ENCODE data around the gene MYLK4.
"Not testable (repeated sequence)": the region's sequence is repeated elsewhere in the genome, so short reads cannot be mapped to it uniquely, and the experiment has no call there.

Gene MYLK4

GRCh38 chr6:2780102-2780737, 29.5 kb upstream of the MYLK4 start:
- in situ Hi-C loops (cut with MboI; ENCODE audit: low sequenced_read_pairs), result no loop called here

- in situ Hi-C loops (cut with MboI; ENCODE audit: low sequenced_read_pairs), result no loop called here
Observed at GRCh38 chr6:2777249-2777648, 26.5 kb upstream of the MYLK4 start.

- in situ Hi-C loops (cut with MboI; ENCODE audit: low sequenced_read_pairs), result no loop called here
Observed at GRCh38 chr6:2775003-2775402, 24.3 kb upstream of the MYLK4 start.

- in situ Hi-C loops (cut with MboI; ENCODE audit: low sequenced_read_pairs), result no loop called here
Observed at GRCh38 chr6:2773449-2773848, 22.7 kb upstream of the MYLK4 start.

- in situ Hi-C loops (cut with MboI; ENCODE audit: low sequenced_read_pairs), result no loop called here
Observed at GRCh38 chr6:2772840-2773239, 22.1 kb upstream of the MYLK4 start.

GRCh38 chr6:2771079-2771478, 20.4 kb upstream of the MYLK4 start:
- in situ Hi-C loops (cut with MboI; ENCODE audit: low sequenced_read_pairs), result no loop called here

- in situ Hi-C loops (cut with MboI; ENCODE audit: low sequenced_read_pairs), result no loop called here
Observed at GRCh38 chr6:2770171-2770570, 19.4 kb upstream of the MYLK4 start.

- in situ Hi-C loops (cut with MboI; ENCODE audit: low sequenced_read_pairs), result no loop called here
Observed at GRCh38 chr6:2768696-2769095, 18.0 kb upstream of the MYLK4 start.

GRCh38 chr6:2767657-2768524, 17.2 kb upstream of the MYLK4 start:
- in situ Hi-C loops (cut with MboI; ENCODE audit: low sequenced_read_pairs), result no loop called here

- in situ Hi-C loops (cut with MboI; ENCODE audit: low sequenced_read_pairs), result no loop called here
Observed at GRCh38 chr6:2766767-2767656, 16.3 kb upstream of the MYLK4 start.

GRCh38 chr6:2765896-2766766, 15.4 kb upstream of the MYLK4 start:
- in situ Hi-C loops (cut with MboI; ENCODE audit: low sequenced_read_pairs), result no loop called here

GRCh38 chr6:2765166-2765895, 14.6 kb upstream of the MYLK4 start, which contains the start of gene WRNIP1:
Gene WRNIP1, plus strand, starts transcription at chr6:2765393. Its CDS starts 230 bp downstream, at chr6:2765623.
- in situ Hi-C loops (cut with MboI; ENCODE audit: low sequenced_read_pairs), result no loop called here

GRCh38 chr6:2764610-2765165, 14.0 kb upstream of the MYLK4 start:
- in situ Hi-C loops (cut with MboI; ENCODE audit: low sequenced_read_pairs), result no loop called here

- in situ Hi-C loops (cut with MboI; ENCODE audit: low sequenced_read_pairs), result no loop called here
Observed at GRCh38 chr6:2763876-2764540, 13.3 kb upstream of the MYLK4 start.

- in situ Hi-C loops (cut with MboI; ENCODE audit: low sequenced_read_pairs), result no loop called here
Observed at GRCh38 chr6:2763345-2763841, 12.7 kb upstream of the MYLK4 start.

GRCh38 chr6:2762868-2763267, 12.1 kb upstream of the MYLK4 start:
- in situ Hi-C loops (cut with MboI; ENCODE audit: low sequenced_read_pairs), result not testable (repeated sequence)

- in situ Hi-C loops (cut with MboI; ENCODE audit: low sequenced_read_pairs), result no loop called here
Observed at GRCh38 chr6:2760882-2761842, 10.4 kb upstream of the MYLK4 start.
